Measurements from ENCODE around the gene UPF3A.
"Not testable (repeated sequence)": the region's sequence is repeated elsewhere in the genome, so short reads cannot be mapped to it uniquely, and the experiment has no call there.

UPF3A gene

DNA sequence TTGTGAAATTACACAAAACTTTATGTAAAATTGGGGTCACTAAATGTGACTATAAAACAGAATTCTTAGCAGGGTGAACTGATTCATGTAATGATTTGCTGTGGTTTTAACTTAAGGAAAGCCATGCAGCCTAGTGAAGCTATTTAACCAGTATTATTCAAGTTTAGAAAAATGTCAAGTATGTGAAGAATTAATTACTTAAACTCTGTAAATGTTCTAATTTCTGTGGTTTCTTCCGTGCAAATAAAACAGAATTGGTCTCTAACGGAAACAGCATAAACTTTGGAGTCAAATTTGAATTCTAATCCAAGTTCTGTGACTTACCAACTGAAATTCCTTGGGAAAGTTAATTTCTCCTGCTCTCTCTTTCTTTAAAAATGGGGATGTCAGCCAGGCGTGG, 33.4 kb upstream of the UPF3A start:
- H3K36me3 ChIP-seq (ENCODE audit: control insufficient read depth in 2 of 2, insufficient read depth in 2 of 2, low read length in 2 of 2): peaks cover 47 to 60% of the 10 kb centered on the region in 2 donors

GRCh38 chr13:114249077-114249476, 32.3 kb upstream of the UPF3A start:
- H3K27me3 ChIP-seq (ENCODE audit: control insufficient read depth in 1 of 2, insufficient read depth in 2 of 2, low read length in 2 of 2): no peaks in the 10 kb centered on the region
- H3K36me3 ChIP-seq (ENCODE audit: control insufficient read depth in 2 of 2, insufficient read depth in 2 of 2, low read length in 2 of 2): peaks cover 43 to 54% of the 10 kb centered on the region in 2 donors
- no peak overlapping the region for H3K4me3 ChIP-seq (ENCODE audit: low read length in 2 of 2)
- no peak overlapping the region for H3K27ac ChIP-seq (ENCODE audit: low read length)
- H3K9me3 ChIP-seq (ENCODE audit: control insufficient read depth in 2 of 2, low read length in 2 of 2): no peaks in the 10 kb centered on the region
- H3K4me1 ChIP-seq (ENCODE audit: control insufficient read depth, insufficient read depth, low read length): no peaks in the 10 kb centered on the region
- no peak overlapping the region for H3K9ac ChIP-seq (ENCODE audit: low read length in 2 of 2)

More for the DNA sequence above, 33.4 kb upstream of the UPF3A start:
- Histone ChIP-seq H3K4me1 (ENCODE audit: control insufficient read depth, insufficient read depth, low read length) (no peaks in the 10 kb centered on the region), H3K27me3 (ENCODE audit: control insufficient read depth in 1 of 2, insufficient read depth in 2 of 2, low read length in 2 of 2) (no peaks in the 10 kb centered on the region), H3K9ac (ENCODE audit: low read length in 2 of 2) (no peak overlapping the region), H3K27ac (ENCODE audit: low read length) (no peak overlapping the region), H3K4me3 (ENCODE audit: low read length in 2 of 2) (no peak overlapping the region), H3K9me3 (ENCODE audit: control insufficient read depth in 2 of 2, low read length in 2 of 2) (no peaks in the 10 kb centered on the region)

- peaks cover 33 to 53% of the 10 kb centered on the region in 2 donors for H3K36me3 ChIP-seq (ENCODE audit: control insufficient read depth in 2 of 2, insufficient read depth in 2 of 2, low read length in 2 of 2)
- H3K27me3 ChIP-seq (ENCODE audit: control insufficient read depth in 1 of 2, insufficient read depth in 2 of 2, low read length in 2 of 2); H3K4me3 ChIP-seq (ENCODE audit: low read length in 2 of 2); H3K4me1 ChIP-seq (ENCODE audit: control insufficient read depth, insufficient read depth, low read length); H3K9me3 ChIP-seq (ENCODE audit: control insufficient read depth in 2 of 2, low read length in 2 of 2); H3K27ac ChIP-seq (ENCODE audit: low read length); H3K9ac ChIP-seq (ENCODE audit: low read length in 2 of 2): not testable (repeated sequence)
These were observed 29.6 kb upstream of the UPF3A start for GRCh38 chr13:114251639-114252440.

DNA sequence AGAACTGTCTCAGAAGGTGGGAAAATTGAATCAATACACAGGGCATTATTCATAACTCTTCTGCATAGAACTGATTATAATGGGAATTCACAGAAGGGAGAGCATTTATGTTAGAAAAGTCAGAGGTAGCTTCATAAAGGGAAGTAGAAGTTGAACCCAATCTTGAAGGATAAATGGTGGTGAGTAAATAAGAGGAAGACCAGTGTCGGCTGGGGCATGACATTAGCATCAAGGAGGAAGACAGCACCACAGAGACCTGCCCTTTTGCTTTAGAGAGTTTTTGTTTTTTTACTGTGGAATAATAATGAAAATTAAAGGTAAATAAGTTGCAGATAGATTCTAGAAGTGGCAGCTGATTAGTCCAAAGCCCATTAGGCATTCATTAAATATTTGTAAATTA, 24.9 kb upstream of the UPF3A start:
- H3K4me3 ChIP-seq (ENCODE audit: low read length in 2 of 2): no peak overlapping the region
- no peak overlapping the region for H3K27ac ChIP-seq (ENCODE audit: low read length)
- peaks cover 41 to 66% of the 10 kb centered on the region in 2 donors for H3K36me3 ChIP-seq (ENCODE audit: control insufficient read depth in 2 of 2, insufficient read depth in 2 of 2, low read length in 2 of 2)
- H3K4me1 ChIP-seq (ENCODE audit: control insufficient read depth, insufficient read depth, low read length): no peaks in the 10 kb centered on the region
- no peaks in the 10 kb centered on the region for H3K9me3 ChIP-seq (ENCODE audit: control insufficient read depth in 2 of 2, low read length in 2 of 2)
- H3K9ac ChIP-seq (ENCODE audit: low read length in 2 of 2): no peak overlapping the region
- no peaks in the 10 kb centered on the region for H3K27me3 ChIP-seq (ENCODE audit: control insufficient read depth in 1 of 2, insufficient read depth in 2 of 2, low read length in 2 of 2)

DNA sequence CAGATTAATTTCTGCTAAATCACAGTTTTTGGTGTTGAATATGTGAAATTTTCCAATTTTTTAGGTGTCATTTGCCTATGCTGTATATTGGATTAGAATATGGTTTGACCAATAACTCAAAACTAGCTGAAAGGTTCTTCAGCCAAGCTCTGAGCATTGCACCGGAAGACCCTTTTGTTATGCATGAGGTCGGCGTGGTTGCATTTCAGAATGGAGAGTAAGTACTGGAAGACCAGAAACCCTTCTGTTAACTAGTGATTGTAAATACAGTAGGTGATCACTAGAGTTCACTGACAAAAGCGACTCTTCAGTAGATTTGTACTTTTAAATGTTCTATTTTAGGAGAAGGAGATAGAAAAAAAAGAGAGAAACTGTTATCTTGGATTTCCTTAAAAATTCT, 24.4 kb upstream of the UPF3A start:
- H3K9ac ChIP-seq (ENCODE audit: low read length in 2 of 2): no peak overlapping the region
- no peak overlapping the region for H3K27ac ChIP-seq (ENCODE audit: low read length)
- H3K9me3 ChIP-seq (ENCODE audit: control insufficient read depth in 2 of 2, low read length in 2 of 2): no peaks in the 10 kb centered on the region
- no peak overlapping the region for H3K4me3 ChIP-seq (ENCODE audit: low read length in 2 of 2)
- no peaks in the 10 kb centered on the region for H3K27me3 ChIP-seq (ENCODE audit: control insufficient read depth in 1 of 2, insufficient read depth in 2 of 2, low read length in 2 of 2)
- H3K36me3 ChIP-seq (ENCODE audit: control insufficient read depth in 2 of 2, insufficient read depth in 2 of 2, low read length in 2 of 2): peaks cover 40 to 63% of the 10 kb centered on the region in 2 donors
- no peaks in the 10 kb centered on the region for H3K4me1 ChIP-seq (ENCODE audit: control insufficient read depth, insufficient read depth, low read length)

- Histone ChIP-seq H3K4me1 (ENCODE audit: control insufficient read depth, insufficient read depth, low read length) (no peaks in the 10 kb centered on the region), H3K36me3 (ENCODE audit: control insufficient read depth in 2 of 2, insufficient read depth in 2 of 2, low read length in 2 of 2) (peaks cover 47 to 74% of the 10 kb centered on the region in 2 donors), H3K27ac (ENCODE audit: low read length) (no peak overlapping the region), H3K27me3 (ENCODE audit: control insufficient read depth in 1 of 2, insufficient read depth in 2 of 2, low read length in 2 of 2) (no peaks in the 10 kb centered on the region), H3K9ac (ENCODE audit: low read length in 2 of 2) (no peak overlapping the region), H3K4me3 (ENCODE audit: low read length in 2 of 2) (no peak overlapping the region), H3K9me3 (ENCODE audit: control insufficient read depth in 2 of 2, low read length in 2 of 2) (no peaks in the 10 kb centered on the region)
These were observed 22.8 kb upstream of the UPF3A start for GRCh38 chr13:114258589-114258988.

GRCh38 chr13:114259374-114259773, 22.0 kb upstream of the UPF3A start:
- no peak overlapping the region for H3K4me3 ChIP-seq (ENCODE audit: low read length in 2 of 2)
- no peak overlapping the region for H3K9ac ChIP-seq (ENCODE audit: low read length in 2 of 2)
- no peaks in the 10 kb centered on the region for H3K27me3 ChIP-seq (ENCODE audit: control insufficient read depth in 1 of 2, insufficient read depth in 2 of 2, low read length in 2 of 2)
- H3K9me3 ChIP-seq (ENCODE audit: control insufficient read depth in 2 of 2, low read length in 2 of 2): no peaks in the 10 kb centered on the region
- no peaks in the 10 kb centered on the region for H3K4me1 ChIP-seq (ENCODE audit: control insufficient read depth, insufficient read depth, low read length)
- H3K27ac ChIP-seq (ENCODE audit: low read length): no peak overlapping the region
- H3K36me3 ChIP-seq (ENCODE audit: control insufficient read depth in 2 of 2, insufficient read depth in 2 of 2, low read length in 2 of 2): peaks cover 51 to 77% of the 10 kb centered on the region in 2 donors

DNA sequence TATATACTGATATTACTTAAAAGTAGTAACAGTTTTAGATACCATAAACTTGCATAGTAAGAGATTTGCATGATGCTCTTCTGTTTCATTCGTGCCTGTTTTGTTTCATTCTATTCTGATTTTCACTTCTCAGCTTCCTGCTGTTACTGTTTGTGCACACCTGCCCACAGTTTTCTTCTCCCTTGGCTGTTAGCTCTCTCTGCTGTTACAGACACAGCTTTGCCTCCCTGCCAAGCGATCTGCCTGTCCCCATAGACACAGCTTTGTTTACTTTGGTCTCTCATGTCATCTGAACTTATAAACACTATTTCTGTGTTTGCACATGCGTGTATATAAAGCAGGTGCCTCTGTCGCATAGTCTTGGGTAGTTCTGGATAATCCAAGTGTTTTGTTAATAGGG, 21.4 kb upstream of the UPF3A start:
- Histone ChIP-seq H3K9me3 (ENCODE audit: control insufficient read depth in 2 of 2, low read length in 2 of 2) (no peaks in the 10 kb centered on the region), H3K9ac (ENCODE audit: low read length in 2 of 2) (no peak overlapping the region), H3K4me3 (ENCODE audit: low read length in 2 of 2) (no peak overlapping the region), H3K27ac (ENCODE audit: low read length) (no peak overlapping the region), H3K4me1 (ENCODE audit: control insufficient read depth, insufficient read depth, low read length) (no peaks in the 10 kb centered on the region), H3K27me3 (ENCODE audit: control insufficient read depth in 1 of 2, insufficient read depth in 2 of 2, low read length in 2 of 2) (no peaks in the 10 kb centered on the region), H3K36me3 (ENCODE audit: control insufficient read depth in 2 of 2, insufficient read depth in 2 of 2, low read length in 2 of 2) (peaks cover 57 to 73% of the 10 kb centered on the region in 2 donors)

DNA sequence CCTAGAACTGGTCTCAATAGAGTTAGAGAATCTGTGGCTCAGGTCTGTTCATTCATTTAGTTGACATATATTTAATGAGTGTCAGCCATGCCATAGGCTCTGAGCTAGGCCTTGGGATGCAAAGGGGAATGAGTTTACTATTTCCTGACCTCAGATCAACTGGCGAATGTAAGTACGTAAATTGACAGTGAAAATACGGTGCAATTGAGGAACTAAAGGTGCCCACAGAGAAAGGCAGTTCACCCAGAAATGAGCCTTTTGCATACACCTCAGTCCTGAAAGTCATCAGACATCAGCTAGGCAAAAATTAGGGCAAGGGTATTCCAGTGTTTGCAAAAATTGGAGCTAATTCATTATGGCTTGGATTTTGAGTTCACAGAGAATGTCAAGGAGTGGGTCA, 20.6 kb upstream of the UPF3A start:
- H3K36me3 ChIP-seq (ENCODE audit: control insufficient read depth in 2 of 2, insufficient read depth in 2 of 2, low read length in 2 of 2): peaks cover 62 to 69% of the 10 kb centered on the region in 2 donors

DNA sequence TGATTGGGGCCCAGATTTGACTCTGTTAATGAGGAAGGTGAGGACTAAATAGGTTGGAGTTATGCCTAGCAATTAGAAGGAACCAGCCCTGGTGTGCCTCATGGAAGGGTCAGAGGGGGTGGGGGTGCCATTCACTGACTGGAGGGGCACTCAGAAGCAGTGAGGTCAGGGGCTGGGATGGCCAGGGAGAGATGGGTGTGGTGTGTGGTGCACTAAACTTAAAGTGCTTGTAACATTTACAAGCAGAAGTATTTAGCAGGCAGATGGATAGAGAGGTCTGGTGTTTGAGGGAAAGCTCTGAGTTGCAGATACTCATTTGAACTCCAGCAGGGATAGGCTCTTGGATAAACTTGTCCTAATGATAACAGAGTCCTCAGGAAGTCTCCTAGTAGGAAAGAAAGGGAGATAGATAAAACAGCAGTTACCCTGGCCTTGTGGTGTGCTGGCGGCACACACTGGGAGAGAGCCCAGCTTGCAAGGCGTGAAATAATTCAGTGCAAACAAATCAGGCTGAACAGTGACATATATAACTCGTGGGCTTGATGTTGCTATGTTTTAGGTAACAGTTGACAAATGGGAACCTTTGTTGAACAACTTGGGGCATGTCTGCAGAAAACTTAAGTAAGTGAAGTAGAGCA, 20.0 kb upstream of the UPF3A start:
- Histone ChIP-seq H3K4me1 (ENCODE audit: control insufficient read depth, insufficient read depth, low read length) (no peaks in the 10 kb centered on the region), H3K9ac (ENCODE audit: low read length in 2 of 2) (no peak overlapping the region), H3K27me3 (ENCODE audit: control insufficient read depth in 1 of 2, insufficient read depth in 2 of 2, low read length in 2 of 2) (no peaks in the 10 kb centered on the region), H3K36me3 (ENCODE audit: control insufficient read depth in 2 of 2, insufficient read depth in 2 of 2, low read length in 2 of 2) (peaks cover 66 to 68% of the 10 kb centered on the region in 2 donors), H3K27ac (ENCODE audit: low read length) (no peak overlapping the region), H3K4me3 (ENCODE audit: low read length in 2 of 2) (no peak overlapping the region), H3K9me3 (ENCODE audit: control insufficient read depth in 2 of 2, low read length in 2 of 2) (no peaks in the 10 kb centered on the region)

More for the DNA sequence above, 20.6 kb upstream of the UPF3A start:
- no peaks in the 10 kb centered on the region for H3K9me3 ChIP-seq (ENCODE audit: control insufficient read depth in 2 of 2, low read length in 2 of 2)
- no peak overlapping the region for H3K9ac ChIP-seq (ENCODE audit: low read length in 2 of 2)
- no peak overlapping the region for H3K27ac ChIP-seq (ENCODE audit: low read length)
- H3K4me3 ChIP-seq (ENCODE audit: low read length in 2 of 2): no peak overlapping the region
- H3K27me3 ChIP-seq (ENCODE audit: control insufficient read depth in 1 of 2, insufficient read depth in 2 of 2, low read length in 2 of 2): no peaks in the 10 kb centered on the region
- H3K4me1 ChIP-seq (ENCODE audit: control insufficient read depth, insufficient read depth, low read length): no peaks in the 10 kb centered on the region

DNA sequence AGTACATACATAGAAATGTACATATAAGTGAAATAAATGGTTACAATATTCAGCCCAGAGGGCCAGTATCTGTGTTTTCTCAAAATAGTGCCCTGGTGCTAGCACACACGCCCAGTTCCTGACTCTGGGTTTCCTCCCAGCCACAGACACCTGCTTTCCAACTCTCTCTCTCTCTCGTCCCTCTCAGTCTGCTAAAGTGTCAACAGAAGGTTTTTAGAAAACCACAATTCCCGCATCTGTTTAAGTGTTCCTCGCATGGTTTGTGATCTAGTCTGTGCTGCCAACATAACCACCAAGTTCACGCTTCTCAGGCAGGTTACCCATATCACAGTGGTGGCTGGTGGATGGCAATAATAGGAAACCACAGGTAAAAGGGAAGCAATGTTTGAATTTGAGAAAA, 17.8 kb upstream of the UPF3A start:
- Histone ChIP-seq H3K4me3 (ENCODE audit: low read length in 2 of 2) (no peak overlapping the region), H3K27ac (ENCODE audit: low read length) (no peak overlapping the region), H3K9ac (ENCODE audit: low read length in 2 of 2) (no peak overlapping the region), H3K9me3 (ENCODE audit: control insufficient read depth in 2 of 2, low read length in 2 of 2) (no peaks in the 10 kb centered on the region), H3K36me3 (ENCODE audit: control insufficient read depth in 2 of 2, insufficient read depth in 2 of 2, low read length in 2 of 2) (peaks cover 68 to 70% of the 10 kb centered on the region in 2 donors), H3K4me1 (ENCODE audit: control insufficient read depth, insufficient read depth, low read length) (no peaks in the 10 kb centered on the region), H3K27me3 (ENCODE audit: control insufficient read depth in 1 of 2, insufficient read depth in 2 of 2, low read length in 2 of 2) (no peaks in the 10 kb centered on the region)

All from stomach smooth muscle (tissue), 2 donors.